GM21576 (cell line): ENCODE results near the gene HOXD8.

Source experiments
- ATAC-seq: cut with Tn5 transposase; IDR thresholded peaks from one replicate; pipeline ENCODE4 v1.9.1; 2021; ENCODE audit warnings: mild to moderate bottlenecking, moderate library complexity; ENCODE audit not compliant: unreplicated experiment

The HOXD8 gene

GRCh38 chr2:176157499-176158185 is 28.1 kb downstream of the HOXD8 start:
- no peak for ATAC-seq

- ATAC-seq: no peak
Measured at GRCh38 chr2:176158186-176158591, 28.7 kb downstream of the HOXD8 start.

DNA sequence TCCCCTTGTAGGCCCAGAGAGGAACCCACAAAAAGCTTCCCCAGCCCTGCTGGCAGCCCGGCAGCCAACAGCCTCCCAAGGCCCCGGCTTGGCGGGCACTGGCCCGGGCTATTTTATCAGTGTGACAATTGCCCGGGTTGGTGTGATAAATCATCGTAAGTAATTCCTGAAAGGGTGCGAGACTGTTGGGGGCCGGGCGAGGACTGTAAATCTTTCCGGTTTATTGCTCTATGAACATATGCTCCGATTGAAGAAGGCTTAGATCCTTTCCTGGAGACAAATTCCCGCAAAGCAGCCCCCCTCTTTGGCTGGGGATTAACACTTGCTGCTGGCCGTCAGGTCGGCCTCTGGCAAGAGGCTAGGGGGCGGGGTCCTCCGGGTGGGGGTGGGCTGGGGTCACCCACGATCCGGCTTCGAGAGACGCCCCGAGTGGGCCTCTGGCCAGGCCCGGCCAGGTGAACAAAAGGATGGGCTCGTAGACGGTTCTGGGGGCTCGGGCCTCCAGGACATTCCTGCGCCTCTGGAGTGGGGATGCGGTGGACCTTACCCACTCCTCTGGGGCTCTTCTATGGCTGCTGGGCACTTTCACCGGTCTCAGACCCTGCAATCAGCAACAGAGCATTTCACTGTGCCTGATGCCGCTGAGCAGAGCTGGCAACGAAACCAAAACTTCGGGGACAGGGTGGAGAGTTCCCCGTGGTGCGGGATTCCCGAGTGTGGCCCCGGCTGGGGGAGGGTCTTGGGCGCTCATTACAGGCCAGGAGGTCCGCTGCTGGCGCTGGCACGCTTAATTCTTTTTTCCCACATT is 29.6 kb downstream of the HOXD8 start:
- ATAC-seq: no peak

GRCh38 chr2:176159663-176160250 is 30.3 kb downstream of the HOXD8 start:
- no peak for ATAC-seq

- no peak for ATAC-seq
Measured at GRCh38 chr2:176160251-176160985, 30.9 kb downstream of the HOXD8 start.

- ATAC-seq: no peak
Measured at GRCh38 chr2:176160986-176161824, 31.7 kb downstream of the HOXD8 start.

- ATAC-seq: no peak
Measured at GRCh38 chr2:176161825-176162626, 32.5 kb downstream of the HOXD8 start.

- no peak for ATAC-seq
Measured at GRCh38 chr2:176162911-176163671, 33.6 kb downstream of the HOXD8 start.

- ATAC-seq: no peak
Measured at GRCh38 chr2:176163672-176164056, 34.2 kb downstream of the HOXD8 start.

GRCh38 chr2:176164201-176164600 is 34.7 kb downstream of the HOXD8 start:
- no peak for ATAC-seq

GRCh38 chr2:176164611-176165369 is 35.3 kb downstream of the HOXD8 start:
- ATAC-seq: no peak

GRCh38 chr2:176165370-176166050 is 36.0 kb downstream of the HOXD8 start:
- no peak for ATAC-seq

DNA sequence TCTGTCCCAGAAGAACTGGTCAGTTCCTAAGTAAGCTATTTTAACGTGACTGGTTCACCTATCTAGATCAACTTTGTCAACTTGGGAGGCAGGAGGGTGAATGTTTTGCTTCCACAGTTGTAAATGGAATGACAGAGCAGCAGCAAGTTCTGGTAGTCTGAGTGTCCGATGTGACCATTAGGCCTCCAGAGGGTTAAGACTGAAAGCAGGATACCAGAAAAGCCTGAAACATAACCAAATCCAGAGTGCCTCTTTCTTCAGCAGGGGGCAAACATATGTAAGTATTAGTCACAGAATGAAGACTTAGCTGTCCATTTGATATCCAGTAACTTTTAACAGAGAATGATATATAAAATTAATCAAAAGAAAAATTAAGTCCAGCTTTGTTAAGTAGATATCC is 36.8 kb downstream of the HOXD8 start:
- ATAC-seq: no peak

GRCh38 chr2:176167398-176167797 is 37.9 kb downstream of the HOXD8 start:
- no peak for ATAC-seq

GRCh38 chr2:176169181-176169580 is 39.7 kb downstream of the HOXD8 start:
- no peak for ATAC-seq

GRCh38 chr2:176169711-176170110 is 40.2 kb downstream of the HOXD8 start:
- ATAC-seq: no peak

DNA sequence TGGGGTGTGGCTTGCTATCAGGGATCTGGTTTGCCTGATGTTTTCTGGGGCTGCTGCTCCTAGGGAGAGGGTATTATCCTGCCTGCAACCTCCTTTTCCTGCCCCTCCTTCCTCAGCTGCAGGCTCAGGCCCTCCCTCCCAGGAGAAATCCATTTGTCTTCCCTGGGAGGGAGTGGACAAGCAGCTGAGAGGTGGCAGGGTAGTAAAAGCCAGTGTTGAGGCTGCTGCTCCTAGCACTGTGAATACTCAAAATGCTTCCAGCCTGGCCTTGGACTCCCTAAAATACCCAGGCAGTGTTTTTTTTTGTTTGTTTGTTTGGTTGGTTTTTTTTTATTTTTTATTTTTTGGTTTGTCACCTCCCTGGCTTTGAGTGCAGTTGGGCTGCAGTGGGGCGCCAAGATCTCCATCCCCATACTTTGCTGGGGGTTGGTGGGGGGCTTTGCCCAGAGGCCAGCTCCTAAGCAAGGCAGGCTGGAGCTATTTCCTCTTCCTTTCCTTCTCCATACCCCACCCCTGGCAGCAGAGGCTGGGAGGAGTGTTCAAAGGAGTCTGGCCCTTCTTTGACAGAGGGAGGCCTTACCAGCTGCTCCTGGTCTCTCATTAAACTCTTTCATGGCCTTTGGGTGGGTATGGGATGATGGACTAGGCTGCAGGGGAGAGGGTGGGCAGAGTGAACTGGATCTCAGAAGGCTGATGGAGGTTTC is 41.2 kb downstream of the HOXD8 start:
- ATAC-seq: no peak
